OCI-LY3 (cell line): ENCODE measurements around the gene IL7R.

ENCODE experiments used
- CTCF ChIP-seq: fragments of 200-600, 300-600 bp; sonication (generic); IDR thresholded peaks from 2 replicates; pipeline ENCODE4 v1.5.1; 2014; ENCODE audit warnings: antibody characterized with exemption, low read length, low read depth
- EZH2phosphoT487 ChIP-seq: fragments of 200-600 bp; shearing (Covaris generic); IDR thresholded peaks from 2 replicates; pipeline ENCODE4 v1.6.1; 2018; ENCODE audit warnings: antibody characterized with exemption, mixed run types, low read depth

DNA sequence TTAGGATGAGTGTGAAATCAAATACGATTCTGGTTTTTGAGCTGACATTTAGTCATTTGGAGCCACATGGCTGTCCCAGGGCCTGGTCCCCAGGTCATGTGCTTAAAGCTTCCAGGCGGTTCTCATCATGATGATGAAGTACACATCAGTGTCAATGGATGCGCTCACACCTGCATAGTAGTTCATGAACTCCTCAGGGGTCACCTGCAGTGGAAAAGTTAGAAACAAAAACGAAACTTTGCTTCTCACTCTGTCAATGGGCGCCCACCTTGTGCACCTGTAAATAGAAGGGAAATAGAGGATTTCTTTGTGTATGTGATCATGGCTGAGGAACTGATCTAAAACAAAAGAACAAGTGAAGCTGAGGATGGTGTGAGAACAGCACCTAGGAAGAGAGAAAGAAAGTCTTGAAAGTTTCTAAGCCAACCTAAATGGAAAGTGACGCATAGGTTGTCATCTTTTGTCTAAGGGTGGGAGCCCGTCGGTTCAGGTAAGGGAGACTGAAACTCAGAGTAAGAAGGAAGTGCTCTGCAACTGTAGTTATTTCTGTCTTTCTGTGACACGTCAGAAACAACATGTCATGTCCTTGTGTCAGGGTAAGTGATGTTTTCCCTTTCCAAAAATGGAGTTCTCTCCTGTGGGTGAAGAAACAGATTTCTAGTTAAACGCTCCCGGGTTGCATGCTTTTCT is 47.9 kb downstream of the IL7R start:
- no peak for TF ChIP-seq CTCF
- TF ChIP-seq EZH2phosphoT487: no peak
